Activated B cell treated with CpG ODN at 0.5 μM for 24 hours (primary cell): ENCODE measurements around the gene XYLB. TPM values are rescaled to one million over a fixed set of nuclear protein-coding genes. Genes with fewer than 3 reads are reported as not detected.

Experiments used
- ATAC-seq: fragments of 200-7000 bp; cut with Tn5 transposase; one replicate; pipeline ENCODE4 v1.10.0; 2021; ENCODE audit warnings: low read depth, mild to moderate bottlenecking, moderate library complexity
- CTCF ChIA-PET: fragments of 350-600 bp; sonication (Branson Sonifier 250); formaldehyde crosslinking; loops from one replicate; lab custom pipeline; 2021; ENCODE audit warnings: antibody characterized with exemption; lab: Charles Lee
- POLR2A ChIA-PET: fragments of 350-600 bp; sonication (Branson Sonifier 250); formaldehyde crosslinking; loops from one replicate; lab custom pipeline; 2021; ENCODE audit warnings: antibody characterized with exemption; lab: Charles Lee
- DNase-seq: peaks from one replicate; pipeline ENCODE4 v3.0.0; 2022
- H3K27ac Mint-ChIP-seq: one replicate; pipeline ENCODE4 v1.8.0; 2020; ENCODE audit warnings: mixed read lengths
- H3K27me3 Mint-ChIP-seq: one replicate; pipeline ENCODE4 v1.8.0; 2021; ENCODE audit warnings: mixed read lengths
- H3K36me3 Mint-ChIP-seq: one replicate; pipeline ENCODE4 v1.8.0; 2021; ENCODE audit warnings: low read depth, mixed read lengths
- H3K4me1 Mint-ChIP-seq: one replicate; pipeline ENCODE4 v1.8.0; 2021; ENCODE audit warnings: mixed read lengths
- H3K4me3 Mint-ChIP-seq: one replicate; pipeline ENCODE4 v1.8.0; 2020; ENCODE audit warnings: mild to moderate bottlenecking, mixed read lengths
- H3K9me3 Mint-ChIP-seq: one replicate; pipeline ENCODE4 v1.8.0; 2020; ENCODE audit warnings: mixed read lengths
- CTCF ChIP-seq: fragments of 200-600 bp; IDR thresholded peaks from one replicate; pipeline ENCODE4 v1.8.0; 2022; ENCODE audit warnings: antibody characterized with exemption, mild to moderate bottlenecking
- intact Hi-C: fragments of 100-400 bp; cut with micrococcal nuclease; formaldehyde crosslinking; loops from one replicate; pipeline ENCODE4 v1.15.1; 2024
- total RNA-seq: library from RNA; stranded (reverse); gene quantifications from 2 replicates; pipeline ENCODE4 v1.2.3, GENCODE V29; 2022

The XYLB gene
- total RNA-seq, 1 donor from 2014 or later: 1.8 TPM

GRCh38 chr3:38345879-38346586, 552 bp upstream of the XYLB start:
- ChIA-PET POLR2A (interaction anchor here (0.6 to 1.6 kb wide), 2 partner anchors 121 to 209 kb away, joined by 3 to 10 read pairs; partner anchors contain the start of gene ACAA1), CTCF (interaction anchor here (0.7 to 1.6 kb wide), 9 partner anchors 9 to 307 kb away, joined by 3 to 12 read pairs (median 4); partner anchors contain the start of gene OXSR1)
- intact Hi-C loops: loop anchor here (2.0 kb wide), 4 partner anchors 135 to 227 kb away; partner anchors contain the start of genes MYD88 and OXSR1
- Mint-ChIP-seq H3K4me3 (peak overlapping the region; percentile 81), H3K9me3 (no peaks in the 10 kb centered on the region), H3K36me3 (no peaks in the 10 kb centered on the region), H3K27ac (no peak overlapping the region), H3K4me1 (peaks cover 4% of the 10 kb centered on the region), H3K27me3 (no peaks in the 10 kb centered on the region)
- ATAC-seq (peak; percentile 15), DNase-seq (no peak)
- TF ChIP-seq CTCF: no peak

- ATAC-seq (no peak), DNase-seq (no peak)
- intact Hi-C loops: loop anchor here (2.0 kb wide), 4 partner anchors 133 to 229 kb away; partner anchors contain the start of genes MYD88 and OXSR1
- no peaks in the 10 kb centered on the region for H3K27me3 Mint-ChIP-seq
- H3K27ac Mint-ChIP-seq: no peak overlapping the region
- ChIA-PET POLR2A (no interaction called here), CTCF (interaction anchor here (1.0 to 1.1 kb wide), 2 partner anchors 149 to 211 kb away, joined by 3 read pairs; partner anchors contain the start of genes ACAA1 and EXOG)
- H3K36me3 Mint-ChIP-seq: no peaks in the 10 kb centered on the region
- no peak for TF ChIP-seq CTCF
- no peaks in the 10 kb centered on the region for H3K9me3 Mint-ChIP-seq
- H3K4me3 Mint-ChIP-seq: peak overlapping the region; percentile 60
- H3K4me1 Mint-ChIP-seq: peaks cover 4% of the 10 kb centered on the region
Observed at GRCh38 chr3:38347421-38348200, 1.0 kb downstream of the XYLB start.

GRCh38 chr3:38348903-38349302, 2.3 kb downstream of the XYLB start:
- CTCF ChIA-PET: interaction anchor here (0.6 kb wide), 1 partner anchor 13 kb away, joined by 4 read pairs; no protein-coding TSS in a partner anchor
- intact Hi-C loops: no loop called here

GRCh38 chr3:38349684-38350359, 3.2 kb downstream of the XYLB start:
- no peak for ATAC-seq
- no peaks in the 10 kb centered on the region for H3K36me3 Mint-ChIP-seq
- ChIA-PET POLR2A (no interaction called here), CTCF (no interaction called here)
- intact Hi-C loops: no loop called here
- no peak for DNase-seq
- H3K4me1 Mint-ChIP-seq: peaks cover 4% of the 10 kb centered on the region
- H3K27ac Mint-ChIP-seq: no peak overlapping the region
- H3K9me3 Mint-ChIP-seq: no peaks in the 10 kb centered on the region
- H3K27me3 Mint-ChIP-seq: no peaks in the 10 kb centered on the region
- no peak overlapping the region for H3K4me3 Mint-ChIP-seq
- no peak for TF ChIP-seq CTCF

More at GRCh38 chr3:38348903-38349302, 2.3 kb downstream of the XYLB start:
- Mint-ChIP-seq H3K9me3 (no peaks in the 10 kb centered on the region), H3K27me3 (no peaks in the 10 kb centered on the region), H3K4me1 (peaks cover 4% of the 10 kb centered on the region), H3K36me3 (no peaks in the 10 kb centered on the region), H3K4me3 (no peak overlapping the region), H3K27ac (no peak overlapping the region)
- TF ChIP-seq CTCF: no peak
- no peak for ATAC-seq
- POLR2A ChIA-PET: no interaction called here
- DNase-seq: no peak
